Activated CD8-positive, alpha-beta memory T cell treated with anti-CD3 and anti-CD28 coated beads, Interleukin-2, amount 50 U/mL, for 1 hour (primary cell): ENCODE data around the gene SMIM5.
"Not testable (repeated sequence)": the region's sequence is repeated elsewhere in the genome, so short reads cannot be mapped to it uniquely, and the experiment has no call there.

Experiments
- DNase-seq: peaks from one replicate; pipeline ENCODE4 v3.0.0-alpha.2; 2020; ENCODE audit errors: extremely low read depth

The SMIM5 gene

GRCh38 chr17:75632863-75633485 is at the start of gene SMIM5:
Gene SMIM5, plus strand, starts transcription at chr17:75633434. Its CDS starts 6,768 bp downstream, at chr17:75640202.
- DNase-seq = peak; percentile 46

- no peak for DNase-seq
Observed at GRCh38 chr17:75584849-75585175, 48.4 kb upstream of the SMIM5 start.

GRCh38 chr17:75587675-75588595 is 45.3 kb upstream of the SMIM5 start, which contains the start of gene MYO15B:
Gene MYO15B, plus strand, starts transcription at chr17:75587800. Its CDS starts 258 bp downstream, at chr17:75588058.
- peak; percentile 40 for DNase-seq

GRCh38 chr17:75588596-75589011 is 44.6 kb upstream of the SMIM5 start:
- DNase-seq = no peak

- DNase-seq = peak; percentile 62
Observed at GRCh38 chr17:75589012-75589918, 44.0 kb upstream of the SMIM5 start.

- DNase-seq = no peak
Observed at GRCh38 chr17:75589919-75590303, 43.3 kb upstream of the SMIM5 start.

GRCh38 chr17:75590314-75590761 is 42.9 kb upstream of the SMIM5 start:
- no peak for DNase-seq

- DNase-seq = no peak
Observed at GRCh38 chr17:75590849-75591721, 42.1 kb upstream of the SMIM5 start.

GRCh38 chr17:75591722-75592302 is 41.4 kb upstream of the SMIM5 start:
- DNase-seq = no peak

- no peak for DNase-seq
Observed at GRCh38 chr17:75592348-75593020, 40.8 kb upstream of the SMIM5 start.

- DNase-seq = not testable (repeated sequence)
Observed at GRCh38 chr17:75593430-75593829, 39.8 kb upstream of the SMIM5 start.

- DNase-seq = no peak
Observed at GRCh38 chr17:75594499-75595283, 38.5 kb upstream of the SMIM5 start.

- no peak for DNase-seq
Observed at GRCh38 chr17:75595284-75595919, 37.8 kb upstream of the SMIM5 start.

GRCh38 chr17:75595920-75596313 is 37.3 kb upstream of the SMIM5 start:
- DNase-seq = no peak

GRCh38 chr17:75596320-75597087 is 36.7 kb upstream of the SMIM5 start:
- DNase-seq = no peak

- DNase-seq = no peak
Observed at GRCh38 chr17:75601057-75601987, 31.9 kb upstream of the SMIM5 start.

GRCh38 chr17:75602644-75603043 is 30.6 kb upstream of the SMIM5 start:
- DNase-seq = no peak
